ENCODE results near the gene LBP.

LBP gene, protein sequence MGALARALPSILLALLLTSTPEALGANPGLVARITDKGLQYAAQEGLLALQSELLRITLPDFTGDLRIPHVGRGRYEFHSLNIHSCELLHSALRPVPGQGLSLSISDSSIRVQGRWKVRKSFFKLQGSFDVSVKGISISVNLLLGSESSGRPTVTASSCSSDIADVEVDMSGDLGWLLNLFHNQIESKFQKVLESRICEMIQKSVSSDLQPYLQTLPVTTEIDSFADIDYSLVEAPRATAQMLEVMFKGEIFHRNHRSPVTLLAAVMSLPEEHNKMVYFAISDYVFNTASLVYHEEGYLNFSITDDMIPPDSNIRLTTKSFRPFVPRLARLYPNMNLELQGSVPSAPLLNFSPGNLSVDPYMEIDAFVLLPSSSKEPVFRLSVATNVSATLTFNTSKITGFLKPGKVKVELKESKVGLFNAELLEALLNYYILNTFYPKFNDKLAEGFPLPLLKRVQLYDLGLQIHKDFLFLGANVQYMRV

DNA sequence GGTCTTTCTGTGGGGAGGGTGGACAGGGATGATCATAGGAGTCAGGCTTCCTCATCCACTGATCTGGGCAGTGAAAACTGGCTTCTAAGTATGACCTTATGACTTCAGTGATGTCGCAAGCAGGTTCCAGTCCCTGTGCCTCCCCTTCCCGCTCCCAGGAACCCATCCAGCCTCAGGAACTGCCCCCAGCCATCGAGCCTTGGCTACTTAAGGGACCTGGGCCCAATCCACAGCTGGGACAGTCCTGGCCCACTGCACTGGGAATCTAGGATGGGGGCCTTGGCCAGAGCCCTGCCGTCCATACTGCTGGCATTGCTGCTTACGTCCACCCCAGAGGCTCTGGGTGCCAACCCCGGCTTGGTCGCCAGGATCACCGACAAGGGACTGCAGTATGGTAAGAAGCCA lies at the start of gene LBP:
TSS of gene LBP (plus strand) at position 236 of the 405 bp plus-strand sequence. CDS start at position 271, 35 bp downstream.
- DNase-seq (ENCODE audit: extremely low read depth, low read depth): no peak
- TF ChIP-seq, protein P1, sequence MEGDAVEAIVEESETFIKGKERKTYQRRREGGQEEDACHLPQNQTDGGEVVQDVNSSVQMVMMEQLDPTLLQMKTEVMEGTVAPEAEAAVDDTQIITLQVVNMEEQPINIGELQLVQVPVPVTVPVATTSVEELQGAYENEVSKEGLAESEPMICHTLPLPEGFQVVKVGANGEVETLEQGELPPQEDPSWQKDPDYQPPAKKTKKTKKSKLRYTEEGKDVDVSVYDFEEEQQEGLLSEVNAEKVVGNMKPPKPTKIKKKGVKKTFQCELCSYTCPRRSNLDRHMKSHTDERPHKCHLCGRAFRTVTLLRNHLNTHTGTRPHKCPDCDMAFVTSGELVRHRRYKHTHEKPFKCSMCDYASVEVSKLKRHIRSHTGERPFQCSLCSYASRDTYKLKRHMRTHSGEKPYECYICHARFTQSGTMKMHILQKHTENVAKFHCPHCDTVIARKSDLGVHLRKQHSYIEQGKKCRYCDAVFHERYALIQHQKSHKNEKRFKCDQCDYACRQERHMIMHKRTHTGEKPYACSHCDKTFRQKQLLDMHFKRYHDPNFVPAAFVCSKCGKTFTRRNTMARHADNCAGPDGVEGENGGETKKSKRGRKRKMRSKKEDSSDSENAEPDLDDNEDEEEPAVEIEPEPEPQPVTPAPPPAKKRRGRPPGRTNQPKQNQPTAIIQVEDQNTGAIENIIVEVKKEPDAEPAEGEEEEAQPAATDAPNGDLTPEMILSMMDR (IDR thresholded peaks at IDR 0.05; ENCODE audit: low read depth, low read length, missing control alignments): no peak
- H3K4me3 ChIP-seq (replicated peaks; ENCODE audit: low read depth, low read length): no peak within 1 kb of the TSS

DNA sequence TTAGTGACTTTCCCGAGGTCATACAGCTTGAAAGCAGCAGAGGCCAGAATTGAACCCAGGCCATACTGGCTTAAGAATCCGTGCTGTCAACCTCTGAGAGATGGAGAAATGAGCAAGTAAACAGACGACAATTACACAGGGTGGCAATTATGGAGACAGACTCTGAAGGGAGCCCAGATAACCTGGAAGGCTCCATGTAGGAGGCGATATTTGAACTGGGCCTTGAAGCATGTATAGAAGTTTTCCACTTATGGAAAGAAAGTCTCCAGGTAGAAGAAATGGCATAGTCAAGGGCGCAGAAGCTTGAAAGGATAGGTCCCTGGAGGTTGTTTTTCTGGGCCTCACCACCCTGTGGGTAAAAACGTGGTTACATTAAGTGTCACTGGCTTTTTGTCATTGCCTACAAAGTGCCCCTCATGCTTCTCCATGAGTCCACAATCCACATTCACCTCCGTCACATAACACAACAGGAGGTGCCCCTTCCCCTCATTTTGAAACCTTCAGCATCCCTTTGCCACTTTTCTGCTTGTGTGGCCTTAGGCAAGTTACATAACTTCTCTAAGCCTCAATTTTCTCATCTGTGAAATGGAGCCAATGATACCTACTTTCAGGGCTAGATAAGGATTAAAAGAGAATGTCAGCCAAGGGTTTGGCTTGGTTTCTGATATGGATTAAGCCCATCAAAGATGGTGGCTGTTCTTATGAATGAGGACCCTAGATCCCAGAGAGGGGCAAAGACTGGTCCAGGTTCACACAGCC lies 48.2 kb upstream of the LBP start:
- H3K4me3 ChIP-seq (replicated peaks; ENCODE audit: low read depth, low read length): no peak overlapping the region
- TF ChIP-seq, protein P1 (IDR thresholded peaks at IDR 0.05; ENCODE audit: low read depth, low read length, missing control alignments): no peak
- no peak for DNase-seq (ENCODE audit: extremely low read depth, low read depth)

DNA sequence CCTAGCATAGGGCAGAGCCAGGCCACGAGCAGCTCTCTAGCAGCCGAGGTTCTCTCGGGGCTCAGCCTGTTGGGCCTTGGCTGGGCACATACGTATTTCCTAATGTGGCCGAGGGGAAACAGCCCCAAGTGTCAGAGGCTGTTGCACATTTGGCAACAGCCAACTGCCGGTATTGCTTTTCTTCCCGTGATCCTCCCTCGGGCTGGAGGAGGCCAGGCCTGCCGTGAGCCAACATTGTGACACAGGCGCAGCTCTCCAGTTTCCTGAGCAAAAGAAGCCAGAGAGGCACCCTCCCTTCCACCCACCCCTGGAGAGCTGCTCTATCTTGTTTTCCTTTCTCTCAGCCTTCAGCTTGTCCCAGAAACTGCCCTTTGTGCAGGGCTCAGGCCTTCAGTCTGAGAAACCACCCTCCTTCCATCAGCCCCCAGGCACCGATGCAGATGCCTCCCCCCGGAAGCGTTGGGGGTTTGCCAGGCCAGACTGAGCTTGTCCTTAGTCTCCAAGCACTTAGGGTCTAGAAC lies 47.5 kb upstream of the LBP start:
- TF ChIP-seq, protein P1 (IDR thresholded peaks at IDR 0.05; ENCODE audit: low read depth, low read length, missing control alignments): no peak
- H3K4me3 ChIP-seq (replicated peaks; ENCODE audit: low read depth, low read length): no peak overlapping the region
- DNase-seq (ENCODE audit: extremely low read depth, low read depth): no peak

DNA sequence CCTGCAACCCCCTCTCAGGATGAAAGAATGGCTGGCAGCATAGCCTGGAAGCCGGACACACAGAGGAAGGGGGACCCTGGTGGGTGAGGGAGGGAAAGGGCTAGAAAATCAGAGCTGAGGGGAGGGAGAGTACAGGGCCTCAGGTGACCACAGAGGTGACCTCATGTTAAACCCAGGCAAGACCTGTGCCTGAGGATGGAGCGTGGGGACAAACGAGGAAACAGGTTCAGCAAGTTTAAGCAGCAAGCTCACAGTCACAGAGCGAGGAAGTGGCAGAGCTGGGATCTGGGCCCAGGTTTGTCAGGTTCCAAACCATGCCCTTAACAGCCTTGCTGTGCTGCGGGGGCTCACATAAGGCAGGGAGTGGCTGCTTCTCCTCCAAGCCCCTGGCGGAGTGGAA lies 46.3 kb upstream of the LBP start:
- H3K4me3 ChIP-seq (replicated peaks; ENCODE audit: low read depth, low read length): no peak overlapping the region
- DNase-seq (ENCODE audit: extremely low read depth, low read depth): no peak
- TF ChIP-seq, protein P1 (IDR thresholded peaks at IDR 0.05; ENCODE audit: low read depth, low read length, missing control alignments): no peak

DNA sequence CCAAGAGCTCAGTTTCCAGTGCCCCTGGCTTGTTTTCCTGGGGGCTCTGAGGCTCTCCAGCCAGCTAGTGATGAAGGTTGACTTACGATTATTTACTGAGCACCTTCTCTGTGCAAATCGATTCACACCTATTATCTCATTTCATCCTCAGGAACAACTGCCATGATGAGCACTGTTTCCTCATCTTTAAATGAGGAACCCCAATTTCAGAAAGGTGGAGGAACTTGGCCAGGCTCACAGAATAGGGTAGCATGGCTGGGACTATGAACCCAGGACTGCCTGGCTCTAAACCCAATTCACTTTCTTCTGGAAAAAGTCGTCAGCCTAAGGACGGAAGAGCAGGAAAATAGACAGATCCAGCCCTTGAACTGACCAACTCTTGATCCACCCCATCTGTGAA lies 45.8 kb upstream of the LBP start:
- DNase-seq (ENCODE audit: extremely low read depth, low read depth): no peak
- no peak overlapping the region for H3K4me3 ChIP-seq (replicated peaks; ENCODE audit: low read depth, low read length)
- TF ChIP-seq, protein P1 (IDR thresholded peaks at IDR 0.05; ENCODE audit: low read depth, low read length, missing control alignments): no peak

DNA sequence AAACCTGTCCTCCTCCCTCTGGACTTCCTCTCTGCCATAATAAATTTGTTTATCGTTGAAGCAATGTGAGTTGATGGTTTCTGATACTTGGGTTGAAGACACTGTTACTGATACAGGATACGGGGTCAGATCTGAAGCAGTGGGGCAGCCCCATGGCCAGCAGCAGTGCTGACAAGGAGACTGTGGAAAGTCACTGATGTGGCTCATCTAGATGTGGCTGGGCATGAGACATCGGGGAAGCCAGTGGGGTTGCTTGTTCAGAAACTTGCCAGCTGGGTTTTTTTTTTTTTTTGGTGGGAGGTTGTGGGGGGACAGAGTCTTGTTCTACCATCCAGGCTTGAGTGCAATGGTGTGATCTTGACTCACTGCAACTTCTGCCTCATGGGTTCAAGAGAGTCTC lies 45.0 kb upstream of the LBP start:
- no peak overlapping the region for H3K4me3 ChIP-seq (replicated peaks; ENCODE audit: low read depth, low read length)
- DNase-seq (ENCODE audit: extremely low read depth, low read depth): no peak
- TF ChIP-seq, protein P1 (IDR thresholded peaks at IDR 0.05; ENCODE audit: low read depth, low read length, missing control alignments): no peak

Measured in HFF-Myc (cell line).